ENCODE measurements around the gene PPIF.

The PPIF gene

GRCh38 chr10:79361726-79362397, 14.6 kb downstream of the PPIF start:
- TF ChIP-seq REST (IDR thresholded peaks at IDR 0.05; ENCODE audit: insufficient read depth in 1 of 2, low read depth in 2 of 2, low read length in 2 of 2), result no peak
- no peak for TF ChIP-seq SIN3A (IDR thresholded peaks at IDR 0.05; ENCODE audit: borderline replicate concordance, insufficient read depth, low read length)
- no peak for TF ChIP-seq FOXP2 (optimal IDR thresholded peaks at IDR 0.05; ENCODE audit: borderline replicate concordance, extremely low read depth, extremely low read length, insufficient read depth)
- no peak for TF ChIP-seq POLR2AphosphoS5 (IDR thresholded peaks at IDR 0.05; ENCODE audit: low read depth, low read length)
- no peak for TF ChIP-seq TAF1 (IDR thresholded peaks at IDR 0.05; ENCODE audit: borderline replicate concordance, insufficient read depth, low read length)

GRCh38 chr10:79367426-79368189, 20.3 kb downstream of the PPIF start:
- no peak for TF ChIP-seq FOXP2 (optimal IDR thresholded peaks at IDR 0.05; ENCODE audit: borderline replicate concordance, extremely low read depth, extremely low read length, insufficient read depth)
- no peak for TF ChIP-seq TAF1 (IDR thresholded peaks at IDR 0.05; ENCODE audit: borderline replicate concordance, insufficient read depth, low read length)
- no peak for TF ChIP-seq REST (IDR thresholded peaks at IDR 0.05; ENCODE audit: insufficient read depth in 1 of 2, low read depth in 2 of 2, low read length in 2 of 2)
- TF ChIP-seq POLR2AphosphoS5 (IDR thresholded peaks at IDR 0.05; ENCODE audit: low read depth, low read length), result no peak
- TF ChIP-seq SIN3A (IDR thresholded peaks at IDR 0.05; ENCODE audit: borderline replicate concordance, insufficient read depth, low read length), result no peak

- TF ChIP-seq FOXP2 (optimal IDR thresholded peaks at IDR 0.05; ENCODE audit: borderline replicate concordance, extremely low read depth, extremely low read length, insufficient read depth) (no peak), REST (IDR thresholded peaks at IDR 0.05; ENCODE audit: insufficient read depth in 1 of 2, low read depth in 2 of 2, low read length in 2 of 2) (no peak), POLR2AphosphoS5 (IDR thresholded peaks at IDR 0.05; ENCODE audit: low read depth, low read length) (no peak), SIN3A (IDR thresholded peaks at IDR 0.05; ENCODE audit: borderline replicate concordance, insufficient read depth, low read length) (no peak), TAF1 (IDR thresholded peaks at IDR 0.05; ENCODE audit: borderline replicate concordance, insufficient read depth, low read length) (no peak)
These were observed 25.6 kb downstream of the PPIF start for GRCh38 chr10:79372871-79373270.

- TF ChIP-seq REST (IDR thresholded peaks at IDR 0.05; ENCODE audit: insufficient read depth in 1 of 2, low read depth in 2 of 2, low read length in 2 of 2) (no peak), POLR2AphosphoS5 (IDR thresholded peaks at IDR 0.05; ENCODE audit: low read depth, low read length) (no peak), SIN3A (IDR thresholded peaks at IDR 0.05; ENCODE audit: borderline replicate concordance, insufficient read depth, low read length) (no peak), FOXP2 (optimal IDR thresholded peaks at IDR 0.05; ENCODE audit: borderline replicate concordance, extremely low read depth, extremely low read length, insufficient read depth) (no peak), TAF1 (IDR thresholded peaks at IDR 0.05; ENCODE audit: borderline replicate concordance, insufficient read depth, low read length) (no peak)
These were observed 27.3 kb downstream of the PPIF start for GRCh38 chr10:79374312-79375191.
